Endothelial cell of umbilical vein (primary cell): ENCODE results near the gene HCFC2. TPM values are rescaled to one million over a fixed set of nuclear protein-coding genes. Genes with fewer than 3 reads are reported as not detected.
"Not testable (repeated sequence)": the region's sequence is repeated elsewhere in the genome, so short reads cannot be mapped to it uniquely, and the experiment has no call there.

Experiments used
- BruUV-seq: library from RNA; stranded (reverse); fragments of 400-500 nt; replicated peaks from 2 replicates; lab custom pipeline; 2021; lab: Mats Ljungman, UMichigan
- CTCF ChIA-PET: fragments of 300-600, 350-600 bp; sonication (Branson Sonifier 250); formaldehyde crosslinking; loops from one replicate; lab custom pipeline; 2021; ENCODE audit warnings: antibody characterized with exemption, inconsistent platforms; lab: Charles Lee
- POLR2A ChIA-PET: fragments of 300-600, 350-600 bp; sonication (Branson Sonifier 250); formaldehyde crosslinking; loops from one replicate; lab custom pipeline; 2021; ENCODE audit warnings: antibody characterized with exemption, inconsistent platforms; lab: Charles Lee
- DNase-seq: peaks from one replicate; pipeline ENCODE4 v3.0.0-alpha.2; 2011; ENCODE audit warnings: low read depth, low spot score
- FAIRE-seq: peaks from 2 replicates; lab custom pipeline; 2011; peaks lifted over from hg19 to GRCh38; lab: Jason Lieb, UNC
- H2AFZ ChIP-seq: 2 replicates; pipeline ENCODE4 v1.6.0; 2012; ENCODE audit warnings: low read depth, low read length, control low read depth, inconsistent platforms
- H3K27ac ChIP-seq: 2 replicates; pipeline ENCODE4 v1.5.1; 2011; ENCODE audit warnings: low read depth, mild to moderate bottlenecking, control low read depth, low read length, moderate library complexity; ENCODE audit not compliant: insufficient read depth
- H3K27me3 ChIP-seq, 2 experiments: 2 replicates each; pipeline versions ENCODE4 v1.6.0 to v1.6.1; 2011; ENCODE audit warnings: low read length in 2 of 2, mixed read lengths in 1 of 2; ENCODE audit not compliant: control insufficient read depth in 2 of 2, insufficient read depth in 2 of 2
- H3K36me3 ChIP-seq, 2 experiments: 2 replicates in 1 of 2; 3 replicates in 1 of 2; pipeline ENCODE4 v1.5.1; 2011; ENCODE audit warnings: low read length in 2 of 2, mild to moderate bottlenecking in 1 of 2, moderate library complexity in 1 of 2; ENCODE audit not compliant: control insufficient read depth in 2 of 2, insufficient read depth in 2 of 2; ENCODE audit errors: extremely low read depth in 1 of 2
- H3K4me1 ChIP-seq: 3 replicates; pipeline ENCODE4 v1.5.1; 2011; ENCODE audit warnings: mild to moderate bottlenecking, low read length; ENCODE audit not compliant: control insufficient read depth, insufficient read depth; ENCODE audit errors: extremely low read depth
- H3K4me2 ChIP-seq: 2 replicates; pipeline ENCODE4 v1.6.1; 2011; ENCODE audit warnings: low read length, control low read depth, mixed read lengths; ENCODE audit not compliant: insufficient read depth
- H3K4me3 ChIP-seq, 3 experiments: fragments of 200-600 bp in 1 of 3; sonication (generic), shearing (Covaris generic) in 1 of 3; replicated peaks in 1 of 3; 2 replicates each; pipeline ENCODE4 v1.5.1; 2011 to 2016; ENCODE audit warnings: control low read depth in 3 of 3, low read length in 3 of 3, mild to moderate bottlenecking in 2 of 3, inconsistent platforms in 1 of 3, low read depth in 1 of 3, moderate library complexity in 1 of 3; ENCODE audit not compliant: insufficient read depth in 1 of 3
- H3K79me2 ChIP-seq: 2 replicates; pipeline ENCODE4 v1.6.0; 2012; ENCODE audit warnings: low read length, inconsistent platforms; ENCODE audit not compliant: control insufficient read depth, insufficient read depth
- H3K9ac ChIP-seq: replicated peaks from 2 replicates; pipeline ENCODE3; 2011; ENCODE audit warnings: low read length, control low read depth; ENCODE audit not compliant: insufficient read depth; ENCODE audit errors: extremely low read depth
- H3K9me1 ChIP-seq: replicated peaks from 3 replicates; pipeline ENCODE4 v1.6.0; 2011; ENCODE audit warnings: mild to moderate bottlenecking, low read length; ENCODE audit not compliant: control insufficient read depth, insufficient read depth; ENCODE audit errors: extremely low read depth
- H3K9me3 ChIP-seq: replicated peaks from 2 replicates; pipeline ENCODE4 v1.5.1; 2012; ENCODE audit warnings: low read length, inconsistent platforms; ENCODE audit not compliant: control insufficient read depth, insufficient read depth
- H4K20me1 ChIP-seq: replicated peaks from 2 replicates; pipeline ENCODE3; 2011; ENCODE audit warnings: mild to moderate bottlenecking, low read length; ENCODE audit not compliant: control insufficient read depth, insufficient read depth; ENCODE audit errors: extremely low read depth
- CTCF ChIP-seq, 2 donors: IDR thresholded peaks; 1 replicate in 1 of 2; 2 replicates in 1 of 2; pipeline ENCODE4 v1.5.1; 2011; ENCODE audit warnings: low read length in 2 of 2, mild to moderate bottlenecking in 2 of 2, moderate library complexity in 2 of 2, control low read depth in 1 of 2, inconsistent platforms in 1 of 2, low read depth in 1 of 2; ENCODE audit not compliant: insufficient read depth in 1 of 2; ENCODE audit errors: extremely low read depth in 1 of 2
- EZH2 ChIP-seq: IDR thresholded peaks from 2 replicates; pipeline ENCODE4 v1.6.1; 2012; ENCODE audit warnings: borderline replicate concordance, low read depth, mild to moderate bottlenecking, moderate library complexity, low read length, inconsistent platforms; ENCODE audit not compliant: severe bottlenecking
- FOS ChIP-seq: IDR thresholded peaks from 2 replicates; pipeline ENCODE4 v1.6.1; 2011; ENCODE audit warnings: mild to moderate bottlenecking, low read length, moderate library complexity, borderline replicate concordance; ENCODE audit not compliant: insufficient read depth
- GATA2 ChIP-seq: IDR thresholded peaks from 2 replicates; pipeline ENCODE4 v1.7.0; 2011; ENCODE audit warnings: low read depth, mild to moderate bottlenecking, moderate library complexity, mixed read lengths, low read length; ENCODE audit not compliant: insufficient read length, insufficient read depth
- JUN ChIP-seq: IDR thresholded peaks from 2 replicates; pipeline ENCODE4 v1.6.1; 2011; ENCODE audit warnings: borderline replicate concordance, low read depth; ENCODE audit not compliant: insufficient read length, insufficient read depth
- MAX ChIP-seq: IDR thresholded peaks from 2 replicates; pipeline ENCODE4 v1.6.1; 2011; ENCODE audit not compliant: insufficient read depth, insufficient read length
- MYC ChIP-seq: IDR thresholded peaks from one replicate; pipeline ENCODE4 v1.6.1; 2011; ENCODE audit warnings: mild to moderate bottlenecking, low read depth, low read length
- POLR2A ChIP-seq: IDR thresholded peaks from 2 replicates; pipeline ENCODE4 v1.6.1; 2012; ENCODE audit warnings: low read depth, mild to moderate bottlenecking, control low read depth, low read length
- POLR2AphosphoS5 ChIP-seq: IDR thresholded peaks from 2 replicates; pipeline ENCODE4 v1.6.1; 2012; ENCODE audit warnings: low read depth, mild to moderate bottlenecking, control low read depth, low read length, moderate library complexity; ENCODE audit not compliant: insufficient read depth
- dilution Hi-C: fragments of 300-500 bp; cut with MboI; formaldehyde crosslinking; loops from one replicate; pipeline ENCODE4 v1.15.0; 2019; ENCODE audit warnings: low sequenced_read_pairs; ENCODE audit not compliant: extremely low pct_ligation_motif_present
- intact Hi-C: fragments of 100-400 bp; cut with micrococcal nuclease; formaldehyde crosslinking; loops from one replicate; pipeline ENCODE4 v1.10.0; 2022
- polyA plus RNA-seq, 4 experiments: library from polyadenylated mRNA; depleted of rRNA in 3 of 4; stranded (reverse) in 3 of 4; unstranded in 1 of 4; fragments of >200 nt; gene quantifications; 2 replicates each; pipeline versions ENCODE4 v1.2.1 to v1.2.3, GENCODE V29; 2011 to 2012; ENCODE audit warnings: missing spikeins in 1 of 4
- total RNA-seq: library from RNA; stranded (reverse); gene quantifications from 2 replicates; pipeline ENCODE4 v1.2.3, GENCODE V29; 2021

The HCFC2 gene
- total and polyA plus RNA-seq, 2 donors (not counting 3 experiments of a cell fraction or from before 2014, with no cell fraction given) = 6.0 to 15.6 TPM

GRCh38 chr12:104109446-104110271 is 45.3 kb downstream of the HCFC2 start:
- peaks cover 0 to 3% of the 10 kb centered on the region in 2 experiments for H3K36me3 ChIP-seq
- TF ChIP-seq MAX = no peak
- no peak for TF ChIP-seq POLR2A
- no peak for TF ChIP-seq CTCF (IDR thresholded peaks at IDR 0.05; ENCODE audit: extremely low read depth in 1 of 2, insufficient read depth in 1 of 2, low read depth in 1 of 2, low read length in 2 of 2)
- no peak for TF ChIP-seq FOS
- no peak for TF ChIP-seq JUN
- TF ChIP-seq EZH2 = no peak
- TF ChIP-seq MYC = no peak
- TF ChIP-seq GATA2 = no peak
- TF ChIP-seq POLR2AphosphoS5 = no peak
- no peaks in the 10 kb centered on the region for H3K9me3 ChIP-seq
- no peaks in the 10 kb centered on the region for H3K27me3 ChIP-seq
- no peak overlapping the region for H3K9ac ChIP-seq
- H3K9me1 ChIP-seq = no peaks in the 10 kb centered on the region
- H3K79me2 ChIP-seq = no peaks in the 10 kb centered on the region
- H3K4me2 ChIP-seq = no peak overlapping the region
- no peaks in the 10 kb centered on the region for H4K20me1 ChIP-seq
- H2AFZ ChIP-seq = no peak overlapping the region
- H3K4me3 ChIP-seq = no peak overlapping the region
- dilution Hi-C loops = no loop called here
- intact Hi-C loops = loop anchor here (1.0 to 2.0 kb wide), 6 partner anchors 52 to 339 kb away; a partner anchor contains a TSS
- FAIRE-seq (no peak), DNase-seq (no peak)
- ChIA-PET POLR2A (no interaction called here), CTCF (interaction anchor here (0.8 to 4.2 kb wide), 32 partner anchors 10 to 340 kb away, joined by 3 to 106 read pairs (median 5); partner anchors contain the start of genes GLT8D2, HCFC2, NFYB and TDG)
- BruUV-seq = no TSS peak
- H3K4me1 ChIP-seq = no peaks in the 10 kb centered on the region
- H3K27ac ChIP-seq = no peak overlapping the region

- H3K9me1 ChIP-seq, DNase-seq, H3K9me3 ChIP-seq, POLR2A ChIA-PET, H3K4me3 ChIP-seq, H3K27ac ChIP-seq, H3K4me1 ChIP-seq, H3K36me3 ChIP-seq, H2AFZ ChIP-seq, CTCF ChIA-PET, H3K79me2 ChIP-seq, intact Hi-C loops, dilution Hi-C loops, H3K4me2 ChIP-seq, H4K20me1 ChIP-seq, BruUV-seq, FAIRE-seq, H3K9ac ChIP-seq, H3K27me3 ChIP-seq: not testable (repeated sequence)
Measured at GRCh38 chr12:104114834-104115586, 50.7 kb downstream of the HCFC2 start.
